ENCODE data around the gene ATG4B.

GRCh38 chr2:241655516-241656189 is 18.2 kb downstream of the ATG4B start:
- TF ChIP-seq POLR2A (IDR thresholded peaks at IDR 0.05), result no peak
- TF ChIP-seq, protein P1, sequence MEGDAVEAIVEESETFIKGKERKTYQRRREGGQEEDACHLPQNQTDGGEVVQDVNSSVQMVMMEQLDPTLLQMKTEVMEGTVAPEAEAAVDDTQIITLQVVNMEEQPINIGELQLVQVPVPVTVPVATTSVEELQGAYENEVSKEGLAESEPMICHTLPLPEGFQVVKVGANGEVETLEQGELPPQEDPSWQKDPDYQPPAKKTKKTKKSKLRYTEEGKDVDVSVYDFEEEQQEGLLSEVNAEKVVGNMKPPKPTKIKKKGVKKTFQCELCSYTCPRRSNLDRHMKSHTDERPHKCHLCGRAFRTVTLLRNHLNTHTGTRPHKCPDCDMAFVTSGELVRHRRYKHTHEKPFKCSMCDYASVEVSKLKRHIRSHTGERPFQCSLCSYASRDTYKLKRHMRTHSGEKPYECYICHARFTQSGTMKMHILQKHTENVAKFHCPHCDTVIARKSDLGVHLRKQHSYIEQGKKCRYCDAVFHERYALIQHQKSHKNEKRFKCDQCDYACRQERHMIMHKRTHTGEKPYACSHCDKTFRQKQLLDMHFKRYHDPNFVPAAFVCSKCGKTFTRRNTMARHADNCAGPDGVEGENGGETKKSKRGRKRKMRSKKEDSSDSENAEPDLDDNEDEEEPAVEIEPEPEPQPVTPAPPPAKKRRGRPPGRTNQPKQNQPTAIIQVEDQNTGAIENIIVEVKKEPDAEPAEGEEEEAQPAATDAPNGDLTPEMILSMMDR (IDR thresholded peaks at IDR 0.05), result no peak
